Activated T-cell treated with anti-CD3 and anti-CD28 coated beads, Interleukin-2, amount 50 U/mL, for 72 hours (primary cell): ENCODE measurements around the gene NANP. TPM values are rescaled to one million over a fixed set of nuclear protein-coding genes. Genes with fewer than 3 reads are reported as not detected.
"Not testable (repeated sequence)": the region's sequence is repeated elsewhere in the genome, so short reads cannot be mapped to it uniquely, and the experiment has no call there.

Experiments used
- ATAC-seq, 2 donors: fragments of 150-1000 bp; cut with Tn5 transposase; replicated peaks in 1 of 2; 2 replicates each; pipeline ENCODE4 v1.10.0; 2021; ENCODE audit warnings: moderate library complexity in 2 of 2, mild to moderate bottlenecking in 1 of 2
- DNase-seq, 2 donors: peaks; one replicate each; pipeline ENCODE4 v3.0.0; 2021 to 2022; ENCODE audit warnings: mixed read lengths in 1 of 2
- H3K27ac Mint-ChIP-seq: one replicate; pipeline ENCODE4 v1.8.0; 2022; ENCODE audit warnings: mild to moderate bottlenecking, moderate library complexity, mixed read lengths
- H3K27me3 Mint-ChIP-seq: one replicate; pipeline ENCODE4 v1.8.0; 2022; ENCODE audit warnings: low read depth, mixed read lengths
- H3K36me3 Mint-ChIP-seq, 2 donors: one replicate each; pipeline ENCODE4 v1.8.0; 2022; ENCODE audit warnings: mixed read lengths in 2 of 2, mild to moderate bottlenecking in 1 of 2; ENCODE audit not compliant: insufficient read depth in 2 of 2
- H3K4me1 Mint-ChIP-seq: one replicate; pipeline ENCODE4 v1.8.0; 2022; ENCODE audit warnings: low read depth, mixed read lengths
- H3K4me3 Mint-ChIP-seq, 2 donors: one replicate each; pipeline ENCODE4 v1.8.0; 2022; ENCODE audit warnings: mild to moderate bottlenecking in 2 of 2, mixed read lengths in 2 of 2, moderate library complexity in 2 of 2
- H3K9me3 Mint-ChIP-seq, 2 donors: one replicate each; pipeline ENCODE4 v1.8.0; 2022; ENCODE audit warnings: mixed read lengths in 2 of 2
- total RNA-seq, 2 donors: library from RNA; stranded (reverse); gene quantifications; one replicate each; pipeline ENCODE4 v1.2.3, GENCODE V29; 2022

The NANP gene
- total RNA-seq, 2 donors from 2014 or later = 3.8 to 4.3 TPM

DNA sequence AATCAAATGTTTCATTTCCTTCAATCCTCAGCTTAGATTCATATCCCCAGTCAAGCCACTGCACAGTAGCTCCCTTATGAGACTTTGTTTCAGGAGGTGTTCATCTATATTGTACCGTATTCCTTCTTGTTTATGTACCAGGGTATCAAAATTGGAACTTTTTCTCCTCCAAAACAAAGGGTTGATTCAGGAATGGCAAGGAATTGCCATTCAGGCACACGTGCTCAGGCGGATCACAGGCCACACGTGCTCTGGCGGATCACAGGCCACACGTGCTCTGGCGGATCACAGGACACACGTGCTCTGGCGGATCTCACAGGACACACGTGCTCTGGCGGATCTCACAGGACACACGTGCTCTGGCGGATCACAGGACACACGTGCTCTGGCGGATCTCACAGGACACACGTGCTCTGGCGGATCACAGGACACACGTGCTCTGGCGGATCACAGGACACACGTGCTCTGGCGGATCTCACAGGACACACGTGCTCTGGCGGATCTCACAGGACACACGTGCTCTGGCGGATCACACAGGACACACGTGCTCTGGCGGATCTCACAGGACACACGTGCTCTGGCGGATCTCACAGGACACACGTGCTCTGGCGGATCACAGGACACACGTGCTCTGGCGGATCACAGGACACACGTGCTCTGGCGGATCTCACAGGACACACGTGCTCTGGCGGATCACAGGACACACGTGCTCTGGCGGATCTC is 21.5 kb downstream of the NANP start:
- not testable (repeated sequence) for H3K4me3 Mint-ChIP-seq, H3K27me3 Mint-ChIP-seq, ATAC-seq, H3K9me3 Mint-ChIP-seq, H3K36me3 Mint-ChIP-seq, DNase-seq, H3K27ac Mint-ChIP-seq, H3K4me1 Mint-ChIP-seq

DNA sequence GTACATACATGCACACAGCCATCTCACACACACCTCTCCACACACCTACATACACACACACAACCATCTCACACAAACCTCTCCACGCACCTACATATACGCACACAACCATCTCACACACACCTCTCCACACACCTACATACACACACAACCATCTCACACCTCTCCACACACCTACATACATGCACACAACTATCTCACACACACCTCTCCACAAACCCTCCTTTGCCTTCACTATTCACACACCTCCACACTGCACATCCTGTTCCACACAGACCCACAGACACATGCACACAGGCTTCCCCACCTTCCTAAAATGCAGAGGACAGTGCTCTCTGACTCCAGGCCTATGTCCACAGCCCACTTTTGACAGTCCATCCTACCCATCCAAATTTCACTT is 22.2 kb downstream of the NANP start:
- ATAC-seq = no peak
- Mint-ChIP-seq H3K4me3 (no peak overlapping the region), H3K27me3 (no peaks in the 10 kb centered on the region), H3K9me3 (peaks cover 0 to 2% of the 10 kb centered on the region in 2 donors), H3K4me1 (peaks cover 8% of the 10 kb centered on the region), H3K27ac (no peak overlapping the region), H3K36me3 (no peaks in the 10 kb centered on the region)
- no peak for DNase-seq

DNA sequence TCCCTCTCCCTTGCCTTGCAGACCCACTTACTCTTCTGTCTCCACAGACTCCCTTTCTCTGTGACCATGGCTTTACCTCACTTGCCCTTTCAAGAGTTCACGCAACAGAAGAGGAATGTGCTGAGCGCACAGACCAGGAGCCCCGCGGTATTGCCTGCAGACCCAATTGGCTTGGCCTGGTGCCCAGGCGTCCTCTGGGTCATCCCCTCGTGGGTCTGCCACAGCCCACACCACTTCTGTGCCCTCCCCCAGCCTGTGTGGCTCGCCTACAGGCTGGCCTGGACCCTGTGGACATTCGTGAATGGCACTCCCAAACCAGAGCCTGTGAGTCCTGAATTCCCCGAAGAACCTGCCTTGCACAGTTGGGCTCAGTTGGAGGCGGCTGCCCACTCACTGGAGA is 23.2 kb downstream of the NANP start:
- no peak overlapping the region for H3K27ac Mint-ChIP-seq
- peaks cover 0 to 2% of the 10 kb centered on the region in 2 donors for H3K9me3 Mint-ChIP-seq
- H3K4me1 Mint-ChIP-seq = peaks cover 8% of the 10 kb centered on the region
- ATAC-seq (no peak), DNase-seq (no peak)
- H3K27me3 Mint-ChIP-seq = no peaks in the 10 kb centered on the region
- H3K4me3 Mint-ChIP-seq = no peak overlapping the region
- no peaks in the 10 kb centered on the region for H3K36me3 Mint-ChIP-seq

DNA sequence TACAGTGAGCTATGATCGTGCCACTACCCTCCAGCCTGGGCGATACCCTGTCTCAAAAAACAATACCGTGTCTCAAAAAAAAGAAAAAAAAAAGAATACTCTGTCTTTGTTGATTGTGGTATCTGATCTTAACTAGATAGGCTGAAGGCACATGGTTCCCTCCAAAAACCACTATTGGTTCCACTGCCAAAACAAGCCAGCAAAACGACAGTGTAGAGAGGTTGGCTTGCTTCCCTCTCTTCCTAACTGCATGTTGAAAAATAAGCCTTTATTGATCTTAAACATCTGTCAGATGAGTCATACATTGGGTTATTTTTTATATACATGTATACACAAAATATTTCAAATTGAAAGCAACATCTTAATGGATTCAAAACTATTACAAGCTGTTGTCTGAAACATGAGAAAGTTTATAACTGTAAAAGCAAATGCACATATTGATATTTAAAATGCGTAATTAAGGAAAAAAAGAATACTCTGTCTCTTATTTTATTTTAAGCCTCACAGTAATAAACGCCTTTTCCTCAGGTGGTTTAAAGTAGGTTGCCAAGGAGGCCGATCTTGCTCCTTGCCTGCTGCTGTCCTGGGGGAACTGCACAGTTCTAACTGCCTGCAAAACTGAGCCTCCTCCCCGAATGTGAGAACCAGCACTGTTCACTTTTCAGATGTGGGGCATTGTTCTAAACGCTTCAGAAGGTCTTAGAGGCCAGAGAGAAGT is 31.5 kb downstream of the NANP start:
- Mint-ChIP-seq H3K4me3 (no peak overlapping the region), H3K4me1 (peaks cover 4% of the 10 kb centered on the region), H3K9me3 (no peaks in the 10 kb centered on the region), H3K27ac (no peak overlapping the region), H3K27me3 (peaks cover 6% of the 10 kb centered on the region), H3K36me3 (no peaks in the 10 kb centered on the region)
- no peak for ATAC-seq
- DNase-seq = no peak

DNA sequence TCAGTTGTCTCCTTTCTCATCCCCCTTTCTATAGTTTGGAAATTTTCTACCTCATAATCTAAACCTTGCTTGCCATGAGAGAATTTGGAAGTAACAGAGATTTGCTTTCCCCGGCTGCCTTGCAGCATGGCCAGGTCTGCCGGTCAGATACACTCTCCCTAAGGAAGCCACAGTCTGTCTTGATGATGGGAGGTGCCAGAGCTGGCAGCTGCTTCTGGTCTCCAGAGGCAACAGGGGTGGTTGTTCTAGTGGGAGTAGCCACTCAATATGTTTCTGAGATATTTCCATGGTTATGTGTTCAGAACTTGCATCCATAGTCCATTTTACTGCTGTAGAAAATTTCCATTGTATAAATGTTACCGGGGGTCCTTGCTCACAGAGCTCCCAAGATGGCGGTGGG is 33.0 kb downstream of the NANP start:
- ATAC-seq, H3K27me3 Mint-ChIP-seq, H3K9me3 Mint-ChIP-seq, H3K27ac Mint-ChIP-seq, H3K4me1 Mint-ChIP-seq, H3K36me3 Mint-ChIP-seq, H3K4me3 Mint-ChIP-seq, DNase-seq: not testable (repeated sequence)

DNA sequence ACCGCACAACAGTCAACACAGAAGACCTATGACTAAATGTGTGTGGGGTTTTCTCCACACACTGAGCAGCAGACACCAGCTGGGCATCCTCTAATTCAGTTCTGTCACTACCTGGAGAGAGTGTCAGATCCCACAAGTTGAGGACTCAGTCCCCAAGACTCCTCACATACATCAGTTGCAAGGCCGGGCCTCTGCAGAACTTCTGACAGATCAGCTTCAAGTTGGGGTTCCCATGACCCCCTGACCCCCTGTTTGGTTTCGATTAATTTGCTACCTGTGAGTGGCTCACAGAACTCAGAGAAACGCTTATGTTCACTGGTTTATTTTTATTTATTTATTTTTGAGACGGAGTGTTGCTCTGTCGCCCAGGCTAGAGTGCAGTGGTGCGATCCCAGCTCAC is 35.3 kb downstream of the NANP start:
- peaks cover 2 to 5% of the 10 kb centered on the region in 2 donors for H3K36me3 Mint-ChIP-seq
- DNase-seq (no peak), ATAC-seq (no peak)
- H3K4me1 Mint-ChIP-seq = peaks cover 14% of the 10 kb centered on the region
- peaks cover 9% of the 10 kb centered on the region for H3K27me3 Mint-ChIP-seq
- no peak overlapping the region for H3K4me3 Mint-ChIP-seq
- no peak overlapping the region for H3K27ac Mint-ChIP-seq
- H3K9me3 Mint-ChIP-seq = no peaks in the 10 kb centered on the region

DNA sequence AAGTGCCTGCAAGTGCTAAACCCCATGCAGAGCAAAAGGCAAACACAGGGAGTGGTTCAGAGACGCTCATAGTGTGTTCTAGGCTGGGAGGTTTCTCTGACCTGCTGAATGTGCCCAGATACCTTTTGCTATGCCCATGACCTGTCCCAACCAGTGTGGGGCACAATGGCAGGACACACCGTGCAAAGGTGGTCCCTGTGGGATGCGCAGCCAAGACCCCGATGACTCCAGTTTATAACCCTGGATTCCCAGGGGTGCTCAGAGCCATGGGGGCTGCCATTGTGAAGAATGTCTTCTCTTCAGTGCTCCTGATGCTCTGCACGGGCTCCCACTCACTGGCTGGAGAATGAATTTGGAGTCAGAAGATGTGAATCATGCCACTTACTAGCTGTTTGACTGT is 36.3 kb downstream of the NANP start:
- H3K27me3 Mint-ChIP-seq = peaks cover 16% of the 10 kb centered on the region
- H3K27ac Mint-ChIP-seq = no peak overlapping the region
- no peak overlapping the region for H3K4me3 Mint-ChIP-seq
- no peak for ATAC-seq
- DNase-seq = no peak
- peaks cover 5 to 6% of the 10 kb centered on the region in 2 donors for H3K36me3 Mint-ChIP-seq
- H3K9me3 Mint-ChIP-seq = no peaks in the 10 kb centered on the region
- H3K4me1 Mint-ChIP-seq = peaks cover 14% of the 10 kb centered on the region

DNA sequence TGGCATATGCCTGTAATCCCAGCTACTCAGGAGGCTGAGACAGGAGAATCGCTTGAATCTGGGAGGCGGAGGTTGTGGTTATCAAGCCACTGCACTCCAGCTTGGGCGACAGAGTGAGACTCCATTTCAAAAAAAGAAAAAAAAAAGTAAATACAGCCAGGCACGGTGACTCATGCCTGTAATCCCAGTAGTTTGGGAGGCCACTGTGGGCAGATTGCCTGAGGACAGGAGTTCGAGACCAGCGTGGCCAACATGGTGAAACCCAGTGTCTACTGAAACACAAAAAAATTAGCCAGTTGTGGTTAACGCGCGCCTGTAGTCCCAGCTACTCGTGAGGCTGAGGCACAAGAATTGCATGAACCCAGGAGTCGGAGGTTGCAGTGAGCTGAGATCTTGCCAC is 36.9 kb downstream of the NANP start:
- Mint-ChIP-seq H3K27me3 (peaks cover 15% of the 10 kb centered on the region), H3K4me1 (peaks cover 14% of the 10 kb centered on the region), H3K4me3 (no peak overlapping the region), H3K27ac (no peak overlapping the region), H3K9me3 (no peaks in the 10 kb centered on the region), H3K36me3 (peaks cover 5 to 6% of the 10 kb centered on the region in 2 donors)
- DNase-seq (no peak), ATAC-seq (no peak)

DNA sequence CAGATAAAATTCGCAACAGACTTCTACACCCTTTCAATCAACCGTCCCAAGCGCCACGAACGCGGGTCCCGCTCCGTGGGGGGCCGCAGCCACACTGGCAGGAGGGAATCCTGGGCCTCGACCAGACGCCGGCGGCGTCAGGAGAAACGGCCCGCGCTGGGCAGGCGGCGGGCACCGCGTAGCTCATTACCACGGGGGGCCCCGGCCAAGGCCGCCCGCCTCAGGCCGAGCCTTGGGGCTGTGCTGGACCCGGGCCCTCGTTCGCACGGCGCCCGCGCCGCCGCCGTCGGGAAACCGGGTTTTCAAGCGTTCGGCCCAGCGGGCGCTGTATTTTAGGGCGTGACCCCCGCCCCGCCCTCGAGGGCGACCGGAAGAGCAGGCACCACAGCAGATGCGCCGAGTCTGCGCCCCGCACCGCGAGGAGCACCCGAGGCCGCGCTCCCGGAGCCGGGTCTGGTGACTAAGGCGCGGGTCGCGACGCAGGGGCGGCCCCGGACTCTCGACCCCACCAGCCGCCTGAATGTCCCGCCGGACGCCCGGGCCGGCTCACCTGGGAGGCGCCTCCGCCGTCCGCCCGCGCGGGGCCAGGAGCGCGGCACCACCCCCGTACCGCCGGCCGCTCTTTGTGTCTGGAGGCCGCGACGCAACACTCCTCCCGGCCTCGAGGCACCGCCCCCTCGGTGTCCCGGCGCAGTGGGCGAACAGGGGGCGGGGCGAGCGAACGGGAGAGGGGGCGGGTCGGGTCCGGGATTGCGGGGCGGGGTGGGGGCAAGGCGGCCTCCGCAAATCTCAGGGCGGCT is 38.7 kb downstream of the NANP start, which contains the start of gene NINL:
Gene NINL (minus strand): TSS at position 627 of the 800 bp plus-strand sequence. CDS start 58,944 bp downstream, outside the sequence.
- peaks cover 14% of the 10 kb centered on the region for H3K4me1 Mint-ChIP-seq
- ATAC-seq (peak; percentile 92), DNase-seq (peak; percentile 68 to 69)
- peaks cover 5 to 6% of the 10 kb centered on the region in 2 donors for H3K36me3 Mint-ChIP-seq
- peak within 1 kb of the TSS; percentile 56 for H3K27ac Mint-ChIP-seq
- H3K9me3 Mint-ChIP-seq = no peaks in the 10 kb centered on the region
- H3K4me3 Mint-ChIP-seq = peak within 1 kb of the TSS; percentile 92 to 94
- peaks cover 15% of the 10 kb centered on the region for H3K27me3 Mint-ChIP-seq

DNA sequence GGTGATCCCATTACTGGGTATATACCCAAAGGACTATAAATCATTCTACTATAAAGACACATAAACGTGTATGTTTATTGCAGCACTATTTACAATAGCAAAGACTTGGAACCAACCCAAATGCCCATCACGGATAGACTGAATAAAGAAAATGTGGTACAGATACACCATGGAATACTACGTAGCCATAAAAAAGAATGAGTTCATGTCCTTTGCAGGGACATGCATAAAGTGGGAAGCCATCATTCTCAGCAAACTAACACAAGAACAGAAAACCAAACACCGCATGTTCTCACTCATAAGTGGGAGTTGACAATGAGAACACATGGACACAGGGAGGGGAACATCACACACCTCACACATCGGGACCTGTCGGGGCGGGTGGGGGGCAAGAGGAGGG is 40.2 kb downstream of the NANP start:
- H3K27ac Mint-ChIP-seq = not testable (repeated sequence)
- peak overlapping the region; percentile 68 to 74 for H3K4me3 Mint-ChIP-seq

DNA sequence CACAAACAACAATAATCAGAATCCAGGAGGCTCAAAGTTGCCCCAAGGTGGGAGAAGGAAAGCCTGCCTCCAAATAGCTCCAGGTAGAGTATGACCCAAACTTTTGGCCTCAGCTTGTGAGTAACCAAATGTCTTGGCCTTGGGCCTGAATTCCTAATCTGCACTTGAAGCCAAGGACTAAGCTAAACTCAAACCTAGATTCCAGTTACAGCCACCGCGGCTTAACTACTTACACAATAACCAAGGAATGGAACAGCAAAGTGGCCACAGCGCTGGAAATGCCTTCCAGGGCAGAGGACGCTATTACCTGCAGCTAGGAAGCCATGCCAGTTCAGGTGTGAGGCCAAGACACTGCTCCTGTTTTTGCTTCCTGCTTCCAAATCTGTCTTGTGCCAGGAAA is 43.1 kb downstream of the NANP start:
- no peak for ATAC-seq

More for the DNA sequence above, 40.2 kb downstream of the NANP start:
- DNase-seq, ATAC-seq, H3K9me3 Mint-ChIP-seq, H3K36me3 Mint-ChIP-seq: not testable (repeated sequence)
- Mint-ChIP-seq H3K27me3 (peaks cover 15% of the 10 kb centered on the region), H3K4me1 (peaks cover 14% of the 10 kb centered on the region)

DNA sequence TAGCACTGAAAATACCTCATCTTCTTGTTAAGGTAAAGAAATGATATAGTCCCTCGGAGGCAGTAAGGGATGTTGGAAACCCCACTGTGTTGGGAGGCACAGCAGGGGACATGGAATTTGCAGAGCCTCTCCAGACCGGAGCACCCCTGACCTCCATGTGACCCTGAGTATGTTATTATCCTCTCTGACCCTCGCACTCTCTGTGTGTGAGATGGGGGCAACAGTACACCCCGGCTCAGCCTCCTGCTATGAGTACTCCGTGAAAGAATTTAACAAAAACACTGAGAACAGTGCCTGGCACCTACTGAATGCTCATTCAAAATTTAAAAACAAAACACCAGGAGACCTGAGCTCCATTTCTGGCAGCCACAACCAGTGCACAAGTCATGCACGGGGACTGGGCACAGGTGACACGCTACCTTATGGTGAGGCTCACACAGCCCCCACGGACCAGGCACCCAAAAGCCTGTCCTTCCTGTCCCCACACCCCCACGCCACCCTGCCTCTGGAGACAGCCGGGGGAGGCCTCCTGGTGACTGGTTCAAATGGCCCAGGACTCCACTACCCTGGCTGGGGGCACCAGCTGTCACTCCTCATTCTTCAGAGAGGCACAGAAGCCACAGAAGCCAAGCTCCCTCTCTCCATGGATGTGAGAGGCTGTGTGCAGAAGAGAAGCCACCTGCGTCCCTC is 44.6 kb downstream of the NANP start:
- Mint-ChIP-seq H3K4me1 (peaks cover under 1% of the 10 kb centered on the region), H3K9me3 (no peaks in the 10 kb centered on the region), H3K27me3 (peaks cover 15% of the 10 kb centered on the region), H3K4me3 (no peak overlapping the region), H3K36me3 (peaks cover 3% of the 10 kb centered on the region in 2 donors), H3K27ac (no peak overlapping the region)
- ATAC-seq (no peak), DNase-seq (no peak)

More for the DNA sequence above, 43.1 kb downstream of the NANP start:
- Mint-ChIP-seq H3K27ac (no peak overlapping the region), H3K9me3 (no peaks in the 10 kb centered on the region), H3K27me3 (peaks cover 15% of the 10 kb centered on the region), H3K36me3 (peaks cover 5 to 6% of the 10 kb centered on the region in 2 donors), H3K4me1 (peaks cover 7% of the 10 kb centered on the region), H3K4me3 (no peak overlapping the region)
- DNase-seq = no peak
